Trophoblast cell (in vitro differentiated cells and primary cell): ENCODE results near the gene SRC.
A peak's percentile ranks its signal among the peaks of the same experiment; 100 is the strongest.

Experiments used
- DNase-seq, 2 donors: peaks; one replicate each; pipeline ENCODE4 v3.0.0-alpha.2; 2016
- H2AFZ ChIP-seq: 2 replicates; pipeline ENCODE4 v1.6.1; 2013; ENCODE audit warnings: low read length, moderate library complexity, mild to moderate bottlenecking; ENCODE audit not compliant: insufficient read depth, poor library complexity
- H2AK5ac ChIP-seq: 2 replicates; pipeline ENCODE4 v1.6.1; 2013; ENCODE audit warnings: mild to moderate bottlenecking, low read length
- H2BK120ac ChIP-seq: 2 replicates; pipeline ENCODE4 v1.6.1; 2013; ENCODE audit warnings: low read length, mild to moderate bottlenecking, moderate library complexity; ENCODE audit not compliant: insufficient read depth, poor library complexity
- H2BK12ac ChIP-seq: 2 replicates; pipeline ENCODE4 v1.6.1; 2013; ENCODE audit warnings: mild to moderate bottlenecking, low read length, moderate library complexity
- H2BK5ac ChIP-seq: 2 replicates; pipeline ENCODE4 v1.6.1; 2013; ENCODE audit warnings: low read length, low read depth, moderate library complexity, mild to moderate bottlenecking; ENCODE audit not compliant: poor library complexity
- H3K14ac ChIP-seq: 2 replicates; pipeline ENCODE4 v1.6.1; 2013; ENCODE audit warnings: mild to moderate bottlenecking, low read length
- H3K18ac ChIP-seq: 2 replicates; pipeline ENCODE4 v1.6.1; 2013; ENCODE audit warnings: mild to moderate bottlenecking, low read length
- H3K23ac ChIP-seq: 2 replicates; pipeline ENCODE4 v1.6.1; 2013; ENCODE audit warnings: low read length
- H3K27ac ChIP-seq: 2 replicates; pipeline ENCODE4 v1.5.1; 2013; ENCODE audit warnings: low read depth, mild to moderate bottlenecking, inconsistent platforms, low read length, moderate library complexity
- H3K27me3 ChIP-seq: 2 replicates; pipeline ENCODE4 v1.6.1; 2013; ENCODE audit warnings: inconsistent platforms, mild to moderate bottlenecking, low read length, moderate library complexity; ENCODE audit not compliant: insufficient read depth
- H3K36me3 ChIP-seq, 2 experiments: 1 replicate in 1 of 2; 2 replicates in 1 of 2; pipeline ENCODE4 v1.6.1; 2013; ENCODE audit warnings: low read length in 2 of 2, mild to moderate bottlenecking in 2 of 2, moderate library complexity in 1 of 2; ENCODE audit not compliant: insufficient read depth in 2 of 2, control insufficient read depth in 1 of 2
- H3K4ac ChIP-seq: 2 replicates; pipeline ENCODE4 v1.6.1; 2013; ENCODE audit warnings: low read depth, mild to moderate bottlenecking, low read length, moderate library complexity
- H3K4me1 ChIP-seq, 2 experiments: 1 replicate in 1 of 2; 2 replicates in 1 of 2; pipeline ENCODE4 v1.6.1; 2013; ENCODE audit warnings: low read length in 2 of 2, mild to moderate bottlenecking in 2 of 2, moderate library complexity in 1 of 2; ENCODE audit not compliant: insufficient read depth in 2 of 2, control insufficient read depth in 1 of 2
- H3K4me2 ChIP-seq: 2 replicates; pipeline ENCODE4 v1.6.1; 2013; ENCODE audit warnings: inconsistent platforms, mild to moderate bottlenecking, low read length, moderate library complexity
- H3K4me3 ChIP-seq: 2 replicates; pipeline ENCODE4 v1.5.1; 2013; ENCODE audit warnings: mild to moderate bottlenecking, low read depth, low read length, inconsistent platforms
- H3K79me1 ChIP-seq: one replicate; pipeline ENCODE4 v1.6.1; 2013; ENCODE audit warnings: low read length
- H3K79me2 ChIP-seq: 2 replicates; pipeline ENCODE4 v1.6.1; 2013; ENCODE audit warnings: low read length, mild to moderate bottlenecking; ENCODE audit not compliant: control insufficient read depth, insufficient read depth, poor library complexity
- H3K9ac ChIP-seq: 2 replicates; pipeline ENCODE4 v1.6.1; 2013; ENCODE audit warnings: mild to moderate bottlenecking, low read length
- H3K9me3 ChIP-seq: 2 replicates; pipeline ENCODE4 v1.6.1; 2013; ENCODE audit warnings: low read depth, mild to moderate bottlenecking, control low read depth, inconsistent platforms, low read length; ENCODE audit not compliant: insufficient read depth
- H4K12ac ChIP-seq: 2 replicates; pipeline ENCODE4 v1.6.1; 2013; ENCODE audit warnings: low read depth, mild to moderate bottlenecking, low read length, moderate library complexity
- H4K8ac ChIP-seq: 2 replicates; pipeline ENCODE4 v1.6.1; 2013; ENCODE audit warnings: low read depth, mild to moderate bottlenecking, low read length, moderate library complexity
- H4K91ac ChIP-seq: one replicate; pipeline ENCODE4 v1.6.1; 2013; ENCODE audit warnings: low read depth, mild to moderate bottlenecking, low read length, moderate library complexity
- WGBS: extraction: QIAGEN DNeasy Blood & Tissue Kit; methylation state at CpG from one replicate; pipeline ENCODE4 v1.1.7; 2013; ENCODE audit warnings: missing lambda C conversion rate; ENCODE audit not compliant: insufficient read length, insufficient coverage; ENCODE audit errors: extremely low coverage; 5-methylcytosine and 5-hydroxymethylcytosine counted together

Gene SRC

GRCh38 chr20:37357481-37358365 lies 11.8 kb downstream of the SRC start:
- Histone ChIP-seq H3K4me3 (no peak overlapping the region), H4K8ac (no peak overlapping the region), H3K18ac (peak overlapping the region; percentile 8), H3K9me3 (peaks cover 2% of the 10 kb centered on the region), H4K91ac (no peak overlapping the region), H3K4me1 (peaks cover 41 to 55% of the 10 kb centered on the region in 2 experiments), H2AFZ (no peak overlapping the region), H3K14ac (peak overlapping the region; percentile 10), H3K9ac (no peak overlapping the region), H3K23ac (no peak overlapping the region), H4K12ac (no peak overlapping the region), H3K4me2 (no peak overlapping the region), H3K27me3 (no peaks in the 10 kb centered on the region), H3K4ac (peak overlapping the region; percentile 98), H2BK120ac (no peak overlapping the region), H3K79me1 (peaks cover 7% of the 10 kb centered on the region), H3K27ac (no peak overlapping the region), H2BK12ac (no peak overlapping the region), H2AK5ac (no peak overlapping the region), H3K36me3 (peaks cover 87 to 90% of the 10 kb centered on the region in 2 experiments), H2BK5ac (no peak overlapping the region), H3K79me2 (peaks cover 87% of the 10 kb centered on the region)
- no CpG with 5 or more reads among the region's 15 CpGs for WGBS
- DNase-seq, result no peak

GRCh38 chr20:37358366-37359150 lies 12.6 kb downstream of the SRC start:
- no peaks in the 10 kb centered on the region for H3K27me3 ChIP-seq
- H3K4ac ChIP-seq, result peak overlapping the region; percentile 98
- WGBS, result no CpG with 5 or more reads among the region's 23 CpGs
- peak overlapping the region; percentile 20 for H3K27ac ChIP-seq
- H3K4me3 ChIP-seq, result no peak overlapping the region
- H2AK5ac ChIP-seq, result no peak overlapping the region
- H2BK120ac ChIP-seq, result no peak overlapping the region
- peaks cover 40 to 52% of the 10 kb centered on the region in 2 experiments for H3K4me1 ChIP-seq
- H4K91ac ChIP-seq, result no peak overlapping the region
- no peak overlapping the region for H3K18ac ChIP-seq
- H4K12ac ChIP-seq, result no peak overlapping the region
- no peak for DNase-seq
- H4K8ac ChIP-seq, result no peak overlapping the region
- no peak overlapping the region for H2AFZ ChIP-seq
- peaks cover 84% of the 10 kb centered on the region for H3K79me2 ChIP-seq
- H3K79me1 ChIP-seq, result peaks cover 7% of the 10 kb centered on the region
- H3K9ac ChIP-seq, result no peak overlapping the region
- no peak overlapping the region for H3K23ac ChIP-seq
- H3K4me2 ChIP-seq, result no peak overlapping the region
- H2BK12ac ChIP-seq, result no peak overlapping the region
- H3K14ac ChIP-seq, result no peak overlapping the region
- H3K9me3 ChIP-seq, result peaks cover 2% of the 10 kb centered on the region
- no peak overlapping the region for H2BK5ac ChIP-seq
- H3K36me3 ChIP-seq, result peaks cover 88 to 90% of the 10 kb centered on the region in 2 experiments

GRCh38 chr20:37359331-37359730 lies 13.4 kb downstream of the SRC start:
- no peak overlapping the region for H3K9ac ChIP-seq

GRCh38 chr20:37359836-37360235 lies 13.9 kb downstream of the SRC start:
- WGBS, result no CpG with 5 or more reads among the region's 5 CpGs
- Histone ChIP-seq H2AFZ (no peak overlapping the region), H3K79me2 (peaks cover 74% of the 10 kb centered on the region), H3K4me2 (no peak overlapping the region), H3K27me3 (no peaks in the 10 kb centered on the region), H3K9ac (no peak overlapping the region), H3K36me3 (peaks cover 88 to 90% of the 10 kb centered on the region in 2 experiments), H3K14ac (no peak overlapping the region), H4K8ac (no peak overlapping the region), H3K4me1 (peaks cover 29 to 41% of the 10 kb centered on the region in 2 experiments), H4K12ac (no peak overlapping the region), H2BK120ac (no peak overlapping the region), H2AK5ac (no peak overlapping the region), H3K9me3 (peaks cover 2% of the 10 kb centered on the region), H3K27ac (no peak overlapping the region), H4K91ac (no peak overlapping the region), H2BK12ac (no peak overlapping the region), H3K23ac (no peak overlapping the region), H3K4ac (peak overlapping the region; percentile 98), H2BK5ac (no peak overlapping the region), H3K79me1 (peaks cover 7% of the 10 kb centered on the region), H3K4me3 (no peak overlapping the region), H3K18ac (no peak overlapping the region)
- no peak for DNase-seq

More at GRCh38 chr20:37359331-37359730, 13.4 kb downstream of the SRC start:
- no peak overlapping the region for H3K4me3 ChIP-seq
- H3K79me1 ChIP-seq, result peaks cover 7% of the 10 kb centered on the region
- no peak overlapping the region for H2BK12ac ChIP-seq
- no peaks in the 10 kb centered on the region for H3K27me3 ChIP-seq
- peaks cover 34 to 45% of the 10 kb centered on the region in 2 experiments for H3K4me1 ChIP-seq
- no peak overlapping the region for H3K4me2 ChIP-seq
- H3K36me3 ChIP-seq, result peaks cover 88 to 90% of the 10 kb centered on the region in 2 experiments
- H2AFZ ChIP-seq, result no peak overlapping the region
- H3K27ac ChIP-seq, result no peak overlapping the region
- peaks cover 2% of the 10 kb centered on the region for H3K9me3 ChIP-seq
- H3K79me2 ChIP-seq, result peaks cover 79% of the 10 kb centered on the region
- H4K12ac ChIP-seq, result no peak overlapping the region
- H2AK5ac ChIP-seq, result no peak overlapping the region
- H2BK5ac ChIP-seq, result no peak overlapping the region
- peak overlapping the region; percentile 98 for H3K4ac ChIP-seq
- WGBS, result no CpG with 5 or more reads among the region's 9 CpGs
- H3K14ac ChIP-seq, result no peak overlapping the region
- H4K8ac ChIP-seq, result no peak overlapping the region
- H3K18ac ChIP-seq, result no peak overlapping the region
- H2BK120ac ChIP-seq, result no peak overlapping the region
- no peak for DNase-seq
- H3K23ac ChIP-seq, result no peak overlapping the region
- no peak overlapping the region for H4K91ac ChIP-seq
